HEK293 (cell line): ENCODE results near the gene PLS1.
A peak's percentile ranks its signal among the peaks of the same experiment; 100 is the strongest.

Source experiments
- CTCF ChIA-PET: fragments of 350-600 bp; formaldehyde crosslinking; extraction: SDS; loops from one replicate; lab custom pipeline; 2021; ENCODE audit warnings: antibody characterized with exemption; lab: Yijun Ruan, JAX
- POLR2A ChIA-PET: fragments of 300-600 bp; formaldehyde crosslinking; extraction: SDS; loops from one replicate; lab custom pipeline; 2020; ENCODE audit warnings: antibody characterized with exemption, inconsistent platforms; lab: Yijun Ruan, JAX
- H3K27ac ChIP-seq: fragments of 200-500 bp; sonication (Bioruptor generic); 2 replicates; pipeline ENCODE4 v1.5.1; 2014; ENCODE audit warnings: low read depth, low read length, control low read depth, inconsistent platforms; ENCODE audit errors: extremely low read depth
- H3K36me3 ChIP-seq, 2 experiments: fragments of 200-500 bp in 1 of 2; sonication (Bioruptor generic) in 1 of 2; 1 replicate in 1 of 2; 2 replicates in 1 of 2; pipeline ENCODE4 v1.5.1; 2014 to 2017; ENCODE audit warnings: inconsistent platforms in 2 of 2, low read length in 2 of 2; ENCODE audit not compliant: control insufficient read depth in 2 of 2, insufficient read depth in 1 of 2
- H3K4me1 ChIP-seq: fragments of 200-500 bp; sonication (Bioruptor generic); 2 replicates; pipeline ENCODE4 v1.5.1; 2014; ENCODE audit warnings: mild to moderate bottlenecking, low read length, inconsistent platforms; ENCODE audit not compliant: control insufficient read depth, insufficient read depth
- H3K4me3 ChIP-seq: 2 replicates; pipeline ENCODE4 v1.5.1; 2011; ENCODE audit warnings: low read depth, mild to moderate bottlenecking, control low read depth, low read length, moderate library complexity
- H3K9me3 ChIP-seq: fragments of 200-500 bp; sonication (Bioruptor generic); 2 replicates; pipeline ENCODE4 v1.5.1; 2014; ENCODE audit warnings: low read depth, low read length, inconsistent platforms; ENCODE audit not compliant: control insufficient read depth, insufficient read depth
- FEZF1 ChIP-seq: fragments of 450-650 bp; formaldehyde crosslinking; IDR thresholded peaks from 2 replicates; pipeline ENCODE4 v1.5.1; 2016; ENCODE audit warnings: missing biosample characterization, missing genetic modification characterization
- GLIS2 ChIP-seq: fragments of 450-650 bp; formaldehyde crosslinking; IDR thresholded peaks from 2 replicates; pipeline ENCODE4 v1.5.1; 2016; ENCODE audit warnings: missing biosample characterization, missing genetic modification characterization
- HIC1 ChIP-seq: fragments of 450-650 bp; formaldehyde crosslinking; IDR thresholded peaks from 2 replicates; pipeline ENCODE4 v1.5.1; 2016; ENCODE audit warnings: missing biosample characterization, missing genetic modification characterization
- HOXD13 ChIP-seq: sonication (generic); formaldehyde crosslinking; IDR thresholded peaks from 2 replicates; pipeline ENCODE4 v1.8.0; 2022; ENCODE audit warnings: missing genetic modification reagents, borderline replicate concordance
- KLF1 ChIP-seq: fragments of 450-650 bp; formaldehyde crosslinking; IDR thresholded peaks from 2 replicates; pipeline ENCODE4 v1.5.1; 2016; ENCODE audit warnings: missing biosample characterization, missing genetic modification characterization
- KLF10 ChIP-seq: fragments of 450-650 bp; IDR thresholded peaks from 2 replicates; pipeline ENCODE4 v1.5.1; 2018; ENCODE audit warnings: missing biosample characterization, mild to moderate bottlenecking, missing genetic modification characterization
- PATZ1 ChIP-seq: fragments of 450-650 bp; formaldehyde crosslinking; IDR thresholded peaks from 2 replicates; pipeline ENCODE4 v1.5.1; 2016; ENCODE audit warnings: missing biosample characterization, missing genetic modification characterization
- ZBTB49 ChIP-seq: fragments of 450-650 bp; formaldehyde crosslinking; IDR thresholded peaks from 2 replicates; pipeline ENCODE4 v1.5.1; 2016; ENCODE audit warnings: missing biosample characterization, missing genetic modification characterization, low read depth
- ZNF146 ChIP-seq: fragments of 450-650 bp; formaldehyde crosslinking; IDR thresholded peaks from 2 replicates; pipeline ENCODE4 v1.5.1; 2016; ENCODE audit warnings: missing biosample characterization, missing genetic modification characterization
- ZNF175 ChIP-seq: fragments of 450-650 bp; formaldehyde crosslinking; IDR thresholded peaks from 2 replicates; pipeline ENCODE4 v1.5.1; 2016; ENCODE audit warnings: missing biosample characterization, missing genetic modification characterization
- ZNF211 ChIP-seq: fragments of 450-650 bp; formaldehyde crosslinking; IDR thresholded peaks from 2 replicates; pipeline ENCODE4 v1.5.1; 2016; ENCODE audit warnings: low read depth, missing biosample characterization, missing genetic modification characterization
- ZNF214 ChIP-seq: fragments of 450-650 bp; formaldehyde crosslinking; IDR thresholded peaks from 2 replicates; pipeline ENCODE4 v1.5.1; 2017; ENCODE audit warnings: missing biosample characterization, mild to moderate bottlenecking, missing genetic modification characterization, borderline replicate concordance
- ZNF223 ChIP-seq: fragments of 450-650 bp; formaldehyde crosslinking; IDR thresholded peaks from 2 replicates; pipeline ENCODE4 v1.5.1; 2016; ENCODE audit warnings: missing biosample characterization, missing genetic modification characterization
- ZNF354C ChIP-seq: fragments of 450-650 bp; formaldehyde crosslinking; IDR thresholded peaks from 2 replicates; pipeline ENCODE4 v1.5.1; 2016; ENCODE audit warnings: missing biosample characterization, missing genetic modification characterization, low read depth, borderline replicate concordance
- ZNF488 ChIP-seq: fragments of 450-650 bp; formaldehyde crosslinking; IDR thresholded peaks from 2 replicates; pipeline ENCODE4 v1.5.1; 2016; ENCODE audit warnings: missing biosample characterization, missing genetic modification characterization
- ZNF510 ChIP-seq: fragments of 450-650 bp; formaldehyde crosslinking; IDR thresholded peaks from 2 replicates; pipeline ENCODE4 v1.5.1; 2018; ENCODE audit warnings: mild to moderate bottlenecking, missing genetic modification characterization, missing biosample characterization; ENCODE audit not compliant: insufficient replicate concordance
- ZNF514 ChIP-seq: fragments of 450-650 bp; formaldehyde crosslinking; IDR thresholded peaks from 2 replicates; pipeline ENCODE4 v1.5.1; 2016; ENCODE audit warnings: missing biosample characterization, missing genetic modification characterization
- ZNF521 ChIP-seq: fragments of 450-650 bp; formaldehyde crosslinking; IDR thresholded peaks from 2 replicates; pipeline ENCODE4 v1.5.1; 2017; ENCODE audit warnings: missing biosample characterization, mild to moderate bottlenecking, missing genetic modification characterization
- ZNF585B ChIP-seq: fragments of 450-650 bp; formaldehyde crosslinking; IDR thresholded peaks from 2 replicates; pipeline ENCODE4 v1.5.1; 2016; ENCODE audit warnings: missing biosample characterization, missing genetic modification characterization
- ZNF610 ChIP-seq: fragments of 450-650 bp; formaldehyde crosslinking; IDR thresholded peaks from 2 replicates; pipeline ENCODE4 v1.5.1; 2016; ENCODE audit warnings: missing biosample characterization, missing genetic modification characterization, borderline replicate concordance
- ZNF670 ChIP-seq: fragments of 450-650 bp; formaldehyde crosslinking; IDR thresholded peaks from 2 replicates; pipeline ENCODE4 v1.5.1; 2016; ENCODE audit warnings: missing biosample characterization, missing genetic modification characterization, low read depth
- ZNF701 ChIP-seq: fragments of 450-650 bp; formaldehyde crosslinking; IDR thresholded peaks from 2 replicates; pipeline ENCODE4 v1.5.1; 2016; ENCODE audit warnings: missing biosample characterization, missing genetic modification characterization
- ZNF76 ChIP-seq: fragments of 450-650 bp; formaldehyde crosslinking; IDR thresholded peaks from 2 replicates; pipeline ENCODE4; 2016; ENCODE audit warnings: low read depth, missing biosample characterization, missing genetic modification characterization, borderline replicate concordance
- ZNF768 ChIP-seq: fragments of 450-650 bp; formaldehyde crosslinking; IDR thresholded peaks from 2 replicates; pipeline ENCODE4 v1.5.1; 2018; ENCODE audit warnings: missing biosample characterization, mild to moderate bottlenecking, missing genetic modification characterization
- TF ChIP-seq, protein P1 (sequence below): fragments of 450-650 bp; formaldehyde crosslinking; IDR thresholded peaks from 2 replicates; pipeline ENCODE4 v1.5.1; 2016; ENCODE audit warnings: missing biosample characterization, missing genetic modification characterization
- TF ChIP-seq, protein P2 (sequence below): fragments of 450-650 bp; formaldehyde crosslinking; IDR thresholded peaks from 2 replicates; pipeline ENCODE4 v1.5.1; 2017; ENCODE audit warnings: missing biosample characterization, missing genetic modification characterization

The PLS1 gene

DNA sequence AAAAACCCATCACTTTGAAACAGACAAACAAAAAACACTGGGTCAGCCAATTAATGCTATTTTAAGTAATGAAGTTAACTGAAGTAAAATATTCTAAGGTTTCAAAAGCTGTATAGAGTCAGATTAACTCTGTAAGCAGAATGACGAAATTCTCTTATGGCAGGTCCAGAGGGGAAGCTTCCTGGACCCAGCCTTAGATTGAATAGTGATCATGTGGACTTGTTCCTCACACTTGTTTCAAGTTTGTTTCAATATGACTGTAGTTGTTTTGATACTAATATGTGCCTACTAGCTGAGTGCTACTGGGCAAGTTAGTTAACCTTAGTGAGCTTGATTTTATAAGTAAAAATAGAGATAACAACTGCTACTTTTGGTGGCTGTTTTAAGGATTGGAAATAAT, 32.6 kb downstream of the PLS1 start (continued):
- no peak for TF ChIP-seq HIC1 (tag by site-specific recombination)
- TF ChIP-seq ZNF211 (tag by site-specific recombination) = no peak
- TF ChIP-seq ZNF514 (tag by site-specific recombination) = no peak
- TF ChIP-seq ZNF510 (tag by site-specific recombination) = no peak

DNA sequence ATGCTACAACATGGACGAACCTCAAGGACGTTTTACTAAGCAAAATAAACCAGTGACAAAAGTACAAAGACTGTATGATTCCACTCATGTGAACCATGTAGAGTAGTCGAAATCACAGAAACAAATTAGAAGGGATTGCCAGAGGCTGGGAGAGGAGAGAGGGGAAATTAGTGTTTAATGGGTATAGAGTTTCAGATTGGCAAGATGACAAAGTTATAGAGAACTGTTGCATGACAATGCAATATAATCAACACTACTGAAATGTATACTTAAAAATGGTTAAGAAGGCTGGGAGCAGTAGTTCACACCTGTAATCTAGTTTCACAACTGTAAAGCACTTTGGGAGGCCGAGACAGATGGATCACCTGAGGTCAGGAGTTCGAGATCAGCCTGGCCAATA, 36.9 kb downstream of the PLS1 start:
- CTCF ChIA-PET = no interaction called here
- Histone ChIP-seq H3K27ac (no peak overlapping the region), H3K4me1 (no peaks in the 10 kb centered on the region), H3K36me3 (no peaks in the 10 kb centered on the region), H3K4me3 (no peak overlapping the region), H3K9me3 (no peaks in the 10 kb centered on the region)
- POLR2A ChIA-PET = no interaction called here
- TF ChIP-seq GLIS2 (tag by site-specific recombination) (no peak), ZBTB49 (tag by site-specific recombination) (no peak), ZNF76 (tag by site-specific recombination) (no peak), HOXD13 (CRISPR knock-in tag) (no peak), ZNF488 (tag by site-specific recombination) (no peak), ZNF146 (tag by site-specific recombination) (no peak), ZNF214 (tag by site-specific recombination) (no peak), ZNF768 (tag by site-specific recombination) (no peak), ZNF701 (tag by site-specific recombination) (no peak), FEZF1 (tag by site-specific recombination) (peak; percentile 16; the same call in 1 of the 2 replicates), ZNF354C (tag by site-specific recombination) (no peak), KLF10 (tag by site-specific recombination) (no peak), KLF1 (no peak), ZNF610 (no peak), ZNF175 (tag by site-specific recombination) (no peak), ZNF585B (tag by site-specific recombination) (no peak), ZNF521 (tag by site-specific recombination) (no peak), ZNF670 (tag by site-specific recombination) (no peak), PATZ1 (tag by site-specific recombination) (no peak), ZNF223 (no peak)
- TF ChIP-seq, protein P1, sequence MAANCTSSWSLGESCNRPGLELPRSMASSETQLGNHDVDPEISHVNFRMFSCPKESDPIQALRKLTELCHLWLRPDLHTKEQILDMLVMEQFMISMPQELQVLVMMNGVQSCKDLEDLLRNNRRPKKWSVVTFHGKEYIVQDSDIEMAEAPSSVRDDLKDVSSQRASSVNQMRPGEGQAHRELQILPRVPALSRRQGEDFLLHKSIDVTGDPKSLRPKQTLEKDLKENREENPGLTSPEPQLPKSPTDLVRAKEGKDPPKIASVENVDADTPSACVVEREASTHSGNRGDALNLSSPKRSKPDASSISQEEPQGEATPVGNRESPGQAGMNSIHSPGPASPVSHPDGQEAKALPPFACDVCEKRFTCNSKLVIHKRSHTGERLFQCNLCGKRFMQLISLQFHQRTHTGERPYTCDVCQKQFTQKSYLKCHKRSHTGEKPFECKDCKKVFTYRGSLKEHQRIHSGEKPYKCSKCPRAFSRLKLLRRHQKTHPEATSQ (tag by site-specific recombination) = no peak
- TF ChIP-seq, protein P2, sequence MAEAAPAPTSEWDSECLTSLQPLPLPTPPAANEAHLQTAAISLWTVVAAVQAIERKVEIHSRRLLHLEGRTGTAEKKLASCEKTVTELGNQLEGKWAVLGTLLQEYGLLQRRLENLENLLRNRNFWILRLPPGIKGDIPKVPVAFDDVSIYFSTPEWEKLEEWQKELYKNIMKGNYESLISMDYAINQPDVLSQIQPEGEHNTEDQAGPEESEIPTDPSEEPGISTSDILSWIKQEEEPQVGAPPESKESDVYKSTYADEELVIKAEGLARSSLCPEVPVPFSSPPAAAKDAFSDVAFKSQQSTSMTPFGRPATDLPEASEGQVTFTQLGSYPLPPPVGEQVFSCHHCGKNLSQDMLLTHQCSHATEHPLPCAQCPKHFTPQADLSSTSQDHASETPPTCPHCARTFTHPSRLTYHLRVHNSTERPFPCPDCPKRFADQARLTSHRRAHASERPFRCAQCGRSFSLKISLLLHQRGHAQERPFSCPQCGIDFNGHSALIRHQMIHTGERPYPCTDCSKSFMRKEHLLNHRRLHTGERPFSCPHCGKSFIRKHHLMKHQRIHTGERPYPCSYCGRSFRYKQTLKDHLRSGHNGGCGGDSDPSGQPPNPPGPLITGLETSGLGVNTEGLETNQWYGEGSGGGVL (tag by site-specific recombination) = 0 out of 2 replicates have a peak, but pooled peaks have one; percentile 19
